Panc1 (cell line): ENCODE measurements around the gene MAML1.

Source experiments
- POLR2AphosphoS5 ChIP-seq: IDR thresholded peaks from 2 replicates; pipeline ENCODE4 v1.6.1; 2012; ENCODE audit warnings: mild to moderate bottlenecking, low read depth, low read length, moderate library complexity
- TF ChIP-seq, protein P1 (sequence below), 2 experiments: IDR thresholded peaks; 2 replicates each; pipeline ENCODE4 v1.6.1; 2011 to 2012; ENCODE audit warnings: low read depth in 2 of 2, control low read depth in 1 of 2, low read length in 1 of 2, mild to moderate bottlenecking in 1 of 2, moderate library complexity in 1 of 2; ENCODE audit not compliant: insufficient read depth in 1 of 2
- TF ChIP-seq, protein P2 (sequence below): fragments of 450-650 bp; IDR thresholded peaks from 2 replicates; pipeline ENCODE4 v1.5.1; 2017; ENCODE audit warnings: mild to moderate bottlenecking

DNA sequence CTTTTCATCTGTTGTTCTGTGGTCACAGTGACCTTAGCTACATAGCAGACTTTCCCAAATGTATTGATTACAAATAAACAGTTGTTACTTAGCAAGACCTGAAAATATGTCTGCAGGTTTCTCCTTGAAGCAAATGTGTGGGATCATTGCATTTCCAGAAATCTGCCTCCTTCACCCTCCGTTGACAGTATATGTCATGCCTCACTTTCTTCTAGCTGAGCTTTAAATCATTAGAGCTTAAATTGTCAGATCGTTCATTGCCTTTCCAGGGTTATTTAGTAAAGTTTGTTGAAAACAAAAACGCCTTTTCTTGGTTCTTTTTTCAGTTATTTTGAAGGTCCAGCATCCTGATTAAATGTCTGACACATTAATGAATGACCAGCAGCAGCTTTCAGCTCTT lies 2.3 kb upstream of the MAML1 start:
- TF ChIP-seq, protein P1, sequence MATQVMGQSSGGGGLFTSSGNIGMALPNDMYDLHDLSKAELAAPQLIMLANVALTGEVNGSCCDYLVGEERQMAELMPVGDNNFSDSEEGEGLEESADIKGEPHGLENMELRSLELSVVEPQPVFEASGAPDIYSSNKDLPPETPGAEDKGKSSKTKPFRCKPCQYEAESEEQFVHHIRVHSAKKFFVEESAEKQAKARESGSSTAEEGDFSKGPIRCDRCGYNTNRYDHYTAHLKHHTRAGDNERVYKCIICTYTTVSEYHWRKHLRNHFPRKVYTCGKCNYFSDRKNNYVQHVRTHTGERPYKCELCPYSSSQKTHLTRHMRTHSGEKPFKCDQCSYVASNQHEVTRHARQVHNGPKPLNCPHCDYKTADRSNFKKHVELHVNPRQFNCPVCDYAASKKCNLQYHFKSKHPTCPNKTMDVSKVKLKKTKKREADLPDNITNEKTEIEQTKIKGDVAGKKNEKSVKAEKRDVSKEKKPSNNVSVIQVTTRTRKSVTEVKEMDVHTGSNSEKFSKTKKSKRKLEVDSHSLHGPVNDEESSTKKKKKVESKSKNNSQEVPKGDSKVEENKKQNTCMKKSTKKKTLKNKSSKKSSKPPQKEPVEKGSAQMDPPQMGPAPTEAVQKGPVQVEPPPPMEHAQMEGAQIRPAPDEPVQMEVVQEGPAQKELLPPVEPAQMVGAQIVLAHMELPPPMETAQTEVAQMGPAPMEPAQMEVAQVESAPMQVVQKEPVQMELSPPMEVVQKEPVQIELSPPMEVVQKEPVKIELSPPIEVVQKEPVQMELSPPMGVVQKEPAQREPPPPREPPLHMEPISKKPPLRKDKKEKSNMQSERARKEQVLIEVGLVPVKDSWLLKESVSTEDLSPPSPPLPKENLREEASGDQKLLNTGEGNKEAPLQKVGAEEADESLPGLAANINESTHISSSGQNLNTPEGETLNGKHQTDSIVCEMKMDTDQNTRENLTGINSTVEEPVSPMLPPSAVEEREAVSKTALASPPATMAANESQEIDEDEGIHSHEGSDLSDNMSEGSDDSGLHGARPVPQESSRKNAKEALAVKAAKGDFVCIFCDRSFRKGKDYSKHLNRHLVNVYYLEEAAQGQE (IDR thresholded peaks at IDR 0.05; ENCODE audit: insufficient read depth in 1 of 2, low read depth in 2 of 2, low read length in 1 of 2): no peak
- TF ChIP-seq, protein P2, sequence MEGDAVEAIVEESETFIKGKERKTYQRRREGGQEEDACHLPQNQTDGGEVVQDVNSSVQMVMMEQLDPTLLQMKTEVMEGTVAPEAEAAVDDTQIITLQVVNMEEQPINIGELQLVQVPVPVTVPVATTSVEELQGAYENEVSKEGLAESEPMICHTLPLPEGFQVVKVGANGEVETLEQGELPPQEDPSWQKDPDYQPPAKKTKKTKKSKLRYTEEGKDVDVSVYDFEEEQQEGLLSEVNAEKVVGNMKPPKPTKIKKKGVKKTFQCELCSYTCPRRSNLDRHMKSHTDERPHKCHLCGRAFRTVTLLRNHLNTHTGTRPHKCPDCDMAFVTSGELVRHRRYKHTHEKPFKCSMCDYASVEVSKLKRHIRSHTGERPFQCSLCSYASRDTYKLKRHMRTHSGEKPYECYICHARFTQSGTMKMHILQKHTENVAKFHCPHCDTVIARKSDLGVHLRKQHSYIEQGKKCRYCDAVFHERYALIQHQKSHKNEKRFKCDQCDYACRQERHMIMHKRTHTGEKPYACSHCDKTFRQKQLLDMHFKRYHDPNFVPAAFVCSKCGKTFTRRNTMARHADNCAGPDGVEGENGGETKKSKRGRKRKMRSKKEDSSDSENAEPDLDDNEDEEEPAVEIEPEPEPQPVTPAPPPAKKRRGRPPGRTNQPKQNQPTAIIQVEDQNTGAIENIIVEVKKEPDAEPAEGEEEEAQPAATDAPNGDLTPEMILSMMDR: no peak
- no peak for TF ChIP-seq POLR2AphosphoS5
